ENCODE data around the gene DCP2. TPM values are rescaled to one million over a fixed set of nuclear protein-coding genes. Genes with fewer than 3 reads are reported as not detected.

Gene DCP2
- total RNA-seq, 1 donor from 2014 or later, result 39.7 TPM

DNA sequence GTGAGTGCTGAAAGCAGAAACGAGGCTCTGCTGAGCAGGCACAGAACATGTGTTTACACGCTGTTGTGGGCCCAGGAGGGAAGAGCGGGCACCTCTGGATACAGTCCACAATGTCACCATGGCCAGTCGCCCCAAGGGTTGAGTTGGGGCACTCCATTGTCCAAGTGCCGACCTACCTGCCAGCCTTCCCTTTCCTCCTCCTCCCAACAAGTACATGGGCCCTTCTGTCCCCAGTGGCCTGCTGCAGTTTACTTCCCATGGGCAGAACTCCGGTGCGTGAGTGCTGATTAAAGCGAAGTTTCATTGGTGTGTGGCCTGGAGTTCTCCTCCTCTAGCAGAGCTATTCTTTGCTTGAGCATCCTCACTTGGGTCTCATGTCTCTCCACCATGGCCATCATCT lies 50.4 kb downstream of the DCP2 start:
- Mint-ChIP-seq H3K4me3 (ENCODE audit: unreplicated experiment) (no peak overlapping the region), H3K4me1 (ENCODE audit: unreplicated experiment) (peaks cover 10% of the 10 kb centered on the region), H3K27ac (ENCODE audit: unreplicated experiment) (no peak overlapping the region), H3K36me3 (ENCODE audit: unreplicated experiment) (peaks cover 30% of the 10 kb centered on the region), H3K9me3 (ENCODE audit: unreplicated experiment) (no peaks in the 10 kb centered on the region), H3K27me3 (ENCODE audit: unreplicated experiment) (no peaks in the 10 kb centered on the region)
- TF ChIP-seq CTCF (IDR thresholded peaks at IDR 0.05), result no peak
- DNase-seq (ENCODE audit: extremely low spot score, unreplicated experiment), result no peak

DNA sequence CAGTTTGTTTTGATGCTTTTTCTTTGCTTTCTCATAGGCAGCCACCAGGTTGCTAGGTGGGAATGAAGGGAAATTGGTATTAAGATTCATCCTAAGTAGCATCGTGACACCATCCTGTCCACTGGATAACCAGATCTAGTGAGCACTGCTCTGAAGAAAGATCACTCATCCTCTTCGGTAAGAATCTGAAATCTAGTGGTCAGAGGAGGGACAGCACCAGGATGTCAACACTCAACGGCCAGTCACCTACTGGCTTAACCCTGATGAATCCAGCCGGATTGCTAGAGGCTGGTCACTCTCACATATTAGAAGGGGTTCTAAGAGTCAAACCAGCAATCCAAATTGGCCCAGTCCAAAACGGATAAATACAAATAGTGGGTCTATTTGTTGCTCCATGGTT lies 50.8 kb downstream of the DCP2 start:
- Mint-ChIP-seq H3K36me3 (ENCODE audit: unreplicated experiment) (peaks cover 27% of the 10 kb centered on the region), H3K4me3 (ENCODE audit: unreplicated experiment) (no peak overlapping the region), H3K9me3 (ENCODE audit: unreplicated experiment) (no peaks in the 10 kb centered on the region), H3K27ac (ENCODE audit: unreplicated experiment) (no peak overlapping the region), H3K4me1 (ENCODE audit: unreplicated experiment) (peaks cover 9% of the 10 kb centered on the region), H3K27me3 (ENCODE audit: unreplicated experiment) (no peaks in the 10 kb centered on the region)
- no peak for DNase-seq (ENCODE audit: extremely low spot score, unreplicated experiment)
- no peak for TF ChIP-seq CTCF (IDR thresholded peaks at IDR 0.05)

GRCh38 chr5:113029614-113030013 lies 53.0 kb downstream of the DCP2 start:
- no peak for TF ChIP-seq CTCF (IDR thresholded peaks at IDR 0.05)
- Mint-ChIP-seq H3K4me3 (ENCODE audit: unreplicated experiment) (no peak overlapping the region), H3K27ac (ENCODE audit: unreplicated experiment) (no peak overlapping the region), H3K27me3 (ENCODE audit: unreplicated experiment) (no peaks in the 10 kb centered on the region), H3K4me1 (ENCODE audit: unreplicated experiment) (peaks cover 9% of the 10 kb centered on the region), H3K36me3 (ENCODE audit: unreplicated experiment) (peaks cover 16% of the 10 kb centered on the region), H3K9me3 (ENCODE audit: unreplicated experiment) (no peaks in the 10 kb centered on the region)
- DNase-seq (ENCODE audit: extremely low spot score, unreplicated experiment), result no peak

DNA sequence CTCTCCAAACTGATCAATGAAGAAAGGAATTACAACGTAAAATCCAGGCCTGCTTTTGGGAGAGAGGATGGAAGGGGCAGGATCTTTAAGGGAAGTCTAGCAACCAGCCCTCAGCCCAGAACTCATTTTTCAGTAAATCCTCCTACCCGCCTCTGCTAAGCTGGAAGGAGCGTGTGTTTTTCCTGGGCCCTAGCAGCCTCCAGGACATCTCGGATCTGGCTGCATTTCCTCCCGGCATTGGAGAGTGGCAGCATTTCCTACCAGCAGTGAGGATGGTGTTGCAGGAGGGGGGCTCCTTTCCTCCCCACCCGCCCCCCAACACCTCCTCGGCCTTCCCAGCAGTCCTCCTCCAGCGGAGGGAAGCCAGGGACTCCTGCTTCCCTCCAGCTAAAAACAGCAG lies 54.5 kb downstream of the DCP2 start:
- no peak for DNase-seq (ENCODE audit: extremely low spot score, unreplicated experiment)
- Mint-ChIP-seq H3K4me1 (ENCODE audit: unreplicated experiment) (peaks cover 9% of the 10 kb centered on the region), H3K36me3 (ENCODE audit: unreplicated experiment) (peaks cover 16% of the 10 kb centered on the region), H3K9me3 (ENCODE audit: unreplicated experiment) (no peaks in the 10 kb centered on the region), H3K27ac (ENCODE audit: unreplicated experiment) (no peak overlapping the region), H3K4me3 (ENCODE audit: unreplicated experiment) (no peak overlapping the region), H3K27me3 (ENCODE audit: unreplicated experiment) (no peaks in the 10 kb centered on the region)
- TF ChIP-seq CTCF (IDR thresholded peaks at IDR 0.05), result no peak

- Mint-ChIP-seq H3K27me3 (ENCODE audit: unreplicated experiment) (no peaks in the 10 kb centered on the region), H3K4me1 (ENCODE audit: unreplicated experiment) (peaks cover 9% of the 10 kb centered on the region), H3K36me3 (ENCODE audit: unreplicated experiment) (peaks cover 12% of the 10 kb centered on the region), H3K9me3 (ENCODE audit: unreplicated experiment) (no peaks in the 10 kb centered on the region), H3K4me3 (ENCODE audit: unreplicated experiment) (no peak overlapping the region), H3K27ac (ENCODE audit: unreplicated experiment) (no peak overlapping the region)
- TF ChIP-seq CTCF (IDR thresholded peaks at IDR 0.05), result no peak
- DNase-seq (ENCODE audit: extremely low spot score, unreplicated experiment), result no peak
These were observed 55.0 kb downstream of the DCP2 start for GRCh38 chr5:113031557-113031956.

Measured in osteocyte (in vitro differentiated cells).